ENCODE measurements around the gene KANSL1.

The KANSL1 gene

DNA sequence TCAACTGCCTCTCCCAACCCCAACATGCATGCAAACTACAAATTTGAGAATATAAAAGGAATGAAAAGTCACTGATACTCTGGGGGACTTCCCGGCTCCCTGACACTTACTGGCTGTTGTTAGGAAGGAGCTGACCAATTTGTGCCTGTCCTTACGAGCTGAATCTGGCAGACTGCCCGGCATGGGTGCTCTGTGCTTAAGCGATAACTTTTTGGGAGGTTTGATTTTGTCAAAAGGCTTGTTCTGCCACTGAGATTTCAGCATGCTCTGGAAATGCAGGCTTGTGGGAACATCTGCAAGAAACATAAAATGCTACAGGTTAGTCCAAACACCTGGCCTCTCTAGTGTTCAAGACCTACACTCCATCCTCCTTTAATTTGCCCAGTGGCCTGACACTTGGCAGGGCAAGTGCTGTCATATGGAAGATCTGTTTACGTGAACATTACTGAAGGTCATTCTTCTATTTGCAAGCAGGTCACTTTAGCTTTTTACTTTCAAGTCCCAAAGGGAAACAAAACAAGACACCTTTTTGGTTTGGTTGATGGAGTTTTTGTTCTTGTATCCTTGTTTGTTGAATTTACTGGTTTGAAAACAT, 153.5 kb downstream of the KANSL1 start:
- DNase-seq (ENCODE audit: low read depth) = no peak

DNA sequence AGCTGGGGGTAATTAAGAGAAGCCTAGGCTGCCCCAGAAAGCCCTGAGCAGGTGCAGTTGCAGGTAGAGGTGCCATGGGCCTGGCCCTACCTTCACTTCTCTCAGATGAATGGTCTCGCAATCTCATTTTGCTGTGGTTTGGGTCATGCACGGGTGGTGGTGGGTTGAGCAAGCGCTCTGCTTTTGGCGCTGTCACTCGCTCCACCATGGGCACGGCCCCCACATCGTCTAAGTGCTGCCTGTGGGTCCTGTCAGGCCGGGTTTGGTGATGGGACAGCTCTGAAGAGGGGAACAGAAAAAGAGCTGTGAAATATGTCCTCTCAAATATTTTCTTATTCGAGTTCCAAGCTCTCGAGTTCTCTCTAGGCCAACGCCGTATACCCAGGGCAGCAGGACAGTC, 154.3 kb downstream of the KANSL1 start:
- no peak for DNase-seq (ENCODE audit: low read depth)

DNA sequence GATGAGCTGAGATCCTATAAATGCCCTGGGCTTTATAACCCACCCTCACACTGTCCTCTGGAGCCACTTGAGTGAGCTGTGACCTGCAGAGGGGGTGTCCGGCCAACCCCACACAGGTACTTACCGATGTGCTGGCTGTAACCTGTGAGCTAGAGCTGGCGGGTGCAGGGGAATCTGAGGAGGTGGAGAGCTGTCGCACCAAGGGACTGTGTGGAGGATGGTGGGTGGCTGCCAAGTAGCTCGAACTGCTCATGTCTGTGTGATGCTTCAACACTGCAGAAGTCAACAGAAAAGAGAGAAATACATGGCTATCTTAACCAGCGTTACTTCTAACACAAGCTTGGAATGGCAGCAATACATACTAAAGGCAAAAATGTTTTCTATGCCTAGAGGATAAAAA, 154.8 kb downstream of the KANSL1 start:
- no peak for DNase-seq (ENCODE audit: low read depth)

DNA sequence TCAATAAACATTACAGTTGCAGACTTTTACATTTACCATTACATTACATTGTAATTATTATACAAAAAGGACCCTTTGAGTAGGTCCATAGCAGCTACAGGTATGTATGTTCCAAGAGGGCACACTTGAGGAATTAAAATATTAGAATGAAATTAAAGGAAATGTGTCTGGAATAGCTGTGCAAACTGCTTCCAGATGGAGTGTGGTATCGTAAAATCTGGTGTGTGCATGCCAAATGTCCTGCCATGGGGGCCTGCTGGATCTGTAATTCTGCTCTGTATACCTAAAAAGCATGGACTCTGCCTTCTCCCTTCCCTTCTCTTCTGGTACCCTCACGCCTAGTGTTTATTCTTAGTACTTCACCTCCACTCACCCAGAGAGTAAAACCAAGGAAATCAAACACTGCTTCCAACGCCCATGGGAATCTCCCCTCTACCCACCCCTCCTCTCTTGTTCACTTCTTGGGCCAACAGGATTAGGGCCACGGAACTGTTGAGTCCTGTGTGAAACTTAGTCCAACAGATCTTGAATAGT, 155.4 kb downstream of the KANSL1 start:
- no peak for DNase-seq (ENCODE audit: low read depth)

DNA sequence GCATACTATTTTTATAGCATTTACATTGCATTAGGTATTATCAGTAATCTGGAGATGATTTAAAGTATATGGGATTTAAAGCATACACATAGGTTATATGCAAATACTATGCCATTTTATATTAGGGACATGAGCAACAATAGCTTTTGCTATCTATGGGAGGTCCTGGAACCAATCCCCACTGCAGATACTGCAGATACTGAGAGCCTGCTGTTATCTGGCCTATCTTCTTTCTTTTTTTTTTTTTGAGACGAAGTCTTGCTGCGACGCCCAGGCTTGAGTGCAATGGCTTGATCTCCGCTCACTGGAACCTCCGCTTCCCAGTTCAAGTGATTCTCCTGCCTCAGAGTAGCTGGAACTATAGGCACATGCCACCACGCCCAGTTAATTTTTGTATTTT, 156.7 kb downstream of the KANSL1 start:
- DNase-seq (ENCODE audit: low read depth) = no peak

DNA sequence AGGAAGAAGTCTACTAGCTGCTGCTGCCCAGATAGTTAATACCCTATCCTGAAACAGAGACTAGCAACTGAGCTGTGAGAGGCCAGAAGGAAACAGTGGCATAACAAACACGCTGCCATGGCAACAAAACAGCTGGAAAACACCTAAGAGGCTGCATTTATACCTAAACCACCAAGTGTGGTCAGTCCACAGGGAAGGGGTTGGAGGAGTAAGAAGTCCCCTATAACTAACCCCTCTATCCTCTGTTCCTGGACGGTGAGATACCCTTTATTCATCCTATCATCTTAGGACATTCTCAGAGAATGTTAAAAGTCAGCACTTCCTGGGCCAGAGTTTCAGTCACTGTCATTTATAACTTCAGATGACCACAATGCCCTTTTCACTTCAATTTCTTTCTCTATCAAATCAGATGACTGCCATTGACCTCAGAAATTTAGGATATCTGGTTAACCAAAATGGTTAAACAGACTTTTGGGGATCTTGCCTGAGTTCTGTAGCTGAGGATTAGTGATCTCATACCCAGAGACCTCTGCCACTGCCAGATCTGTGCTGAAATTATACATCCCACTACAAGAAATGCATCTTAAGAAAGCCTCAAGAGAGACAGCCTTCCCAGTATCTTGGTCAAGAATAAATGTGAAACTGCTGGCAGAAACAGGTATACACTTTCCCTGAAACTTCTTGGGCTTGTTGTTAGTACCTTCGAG, 158.0 kb downstream of the KANSL1 start:
- no peak for DNase-seq (ENCODE audit: low read depth)

DNA sequence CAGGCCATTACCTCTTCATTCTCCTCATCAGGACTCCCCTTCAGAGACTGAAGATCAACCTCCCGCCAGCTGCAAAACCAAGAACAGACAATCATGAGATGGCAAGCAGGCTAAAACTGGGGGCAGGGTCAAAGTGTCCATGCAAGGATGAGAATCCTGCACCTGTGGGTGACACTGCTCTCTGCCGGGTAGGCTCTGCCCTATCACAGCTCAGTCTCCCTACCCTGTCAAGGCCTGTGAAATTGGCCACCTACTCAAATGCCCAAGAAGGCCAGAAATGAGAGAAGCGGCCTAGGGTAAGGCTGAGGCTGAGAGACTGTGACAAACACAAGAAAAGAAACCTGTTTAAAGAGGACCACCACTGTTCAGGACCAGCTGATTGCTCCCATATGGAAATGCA, 159.8 kb downstream of the KANSL1 start:
- no peak for DNase-seq (ENCODE audit: low read depth)

DNA sequence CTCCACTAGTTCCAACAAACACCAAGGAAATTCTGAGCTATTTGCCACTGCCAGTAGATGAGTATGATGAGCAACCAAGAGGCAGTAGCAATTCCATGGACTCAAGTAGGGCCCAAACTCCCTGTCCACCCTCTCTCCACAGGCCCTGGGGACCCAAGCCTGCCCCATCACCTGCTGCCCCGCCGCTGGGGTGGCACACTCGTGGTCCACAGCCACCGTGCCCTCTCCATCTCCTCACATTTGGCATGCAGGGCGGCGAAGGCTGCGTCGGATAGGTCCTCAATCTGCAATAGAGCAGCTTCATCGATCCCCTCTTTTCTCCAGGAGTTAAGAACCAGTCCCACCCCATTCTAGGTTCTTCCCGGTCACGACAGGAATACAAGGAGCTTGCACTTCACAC, 160.3 kb downstream of the KANSL1 start:
- no peak for DNase-seq (ENCODE audit: low read depth)

DNA sequence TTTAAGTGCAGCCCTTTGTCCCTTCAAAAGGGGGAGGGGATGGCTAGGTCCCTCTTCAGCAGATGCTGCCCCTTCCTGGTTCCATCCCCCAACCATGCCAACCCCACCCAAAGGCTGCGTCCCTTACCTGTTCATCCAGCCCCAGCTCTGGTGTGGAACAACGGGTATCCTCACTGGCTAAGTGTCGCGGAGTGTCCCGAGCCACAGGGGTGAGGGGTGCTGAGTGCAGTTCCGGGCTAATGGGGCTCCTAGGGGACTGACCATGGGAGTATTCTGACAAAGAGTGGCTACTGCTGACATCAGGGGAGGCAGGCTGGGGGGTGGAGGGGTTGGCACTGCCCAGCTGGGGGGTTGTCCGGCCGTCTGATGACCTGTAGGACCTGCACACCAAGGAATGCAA, 161.3 kb downstream of the KANSL1 start:
- no peak for DNase-seq (ENCODE audit: low read depth)

DNA sequence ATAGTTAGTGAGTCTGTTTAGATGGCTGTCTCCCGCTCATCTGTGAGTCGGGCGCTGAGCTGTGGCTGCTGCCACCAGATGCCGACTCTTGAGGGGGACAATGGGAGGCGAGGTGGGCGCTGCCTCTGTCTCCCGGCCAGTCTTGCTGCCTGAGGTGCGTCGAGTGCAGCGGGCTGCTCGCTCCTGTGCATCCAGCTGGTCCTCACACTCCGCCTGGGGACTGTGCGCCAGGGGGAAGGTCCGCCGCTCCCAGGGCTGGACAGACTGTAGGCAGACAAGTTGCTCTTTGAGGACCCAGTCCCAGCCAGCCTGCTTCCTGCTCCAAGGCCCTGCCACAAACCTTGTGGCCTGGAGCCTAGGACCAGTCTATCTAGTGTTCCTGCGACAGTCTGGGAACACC, 161.8 kb downstream of the KANSL1 start:
- DNase-seq (ENCODE audit: low read depth) = no peak

DNA sequence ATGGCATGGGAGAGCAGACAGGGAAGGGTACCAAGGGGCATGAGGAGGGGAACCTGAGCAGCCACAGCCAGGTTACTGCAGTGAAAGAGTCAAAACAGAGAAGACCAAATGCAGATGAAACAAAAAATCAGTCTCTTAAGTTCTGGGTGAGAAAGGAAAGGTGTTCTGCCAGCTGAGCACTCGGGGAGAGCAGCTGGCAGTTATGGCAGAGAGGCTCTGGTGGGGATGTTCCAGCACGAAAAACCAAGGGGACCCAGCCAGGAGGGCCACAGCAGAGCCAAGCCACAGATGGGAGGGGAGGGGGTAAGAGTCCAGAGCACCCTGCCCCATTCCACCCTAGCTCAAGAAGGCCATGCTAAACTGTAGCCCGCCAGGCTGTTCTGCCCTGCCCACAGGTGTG, 162.5 kb downstream of the KANSL1 start:
- no peak for DNase-seq (ENCODE audit: low read depth)

DNA sequence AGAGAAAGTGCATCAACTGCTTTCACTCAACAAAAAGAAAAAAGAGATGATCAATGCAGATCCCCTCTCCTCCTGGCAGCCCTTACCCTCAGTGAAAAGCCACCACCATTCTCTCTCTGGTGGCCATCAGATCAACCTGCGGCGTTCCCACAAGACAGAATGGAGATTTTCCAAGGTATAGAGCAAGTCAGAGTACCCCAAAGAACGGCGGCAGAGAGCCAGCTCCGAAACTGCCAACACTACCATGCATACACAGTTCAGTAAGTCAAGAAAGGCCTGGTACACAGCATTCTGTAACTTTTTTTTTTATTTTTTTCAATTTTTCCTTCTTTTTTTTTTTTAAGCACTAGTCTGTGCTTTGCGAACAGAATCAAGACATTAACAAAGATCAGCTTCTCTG, 163.6 kb downstream of the KANSL1 start:
- no peak for DNase-seq (ENCODE audit: low read depth)

DNA sequence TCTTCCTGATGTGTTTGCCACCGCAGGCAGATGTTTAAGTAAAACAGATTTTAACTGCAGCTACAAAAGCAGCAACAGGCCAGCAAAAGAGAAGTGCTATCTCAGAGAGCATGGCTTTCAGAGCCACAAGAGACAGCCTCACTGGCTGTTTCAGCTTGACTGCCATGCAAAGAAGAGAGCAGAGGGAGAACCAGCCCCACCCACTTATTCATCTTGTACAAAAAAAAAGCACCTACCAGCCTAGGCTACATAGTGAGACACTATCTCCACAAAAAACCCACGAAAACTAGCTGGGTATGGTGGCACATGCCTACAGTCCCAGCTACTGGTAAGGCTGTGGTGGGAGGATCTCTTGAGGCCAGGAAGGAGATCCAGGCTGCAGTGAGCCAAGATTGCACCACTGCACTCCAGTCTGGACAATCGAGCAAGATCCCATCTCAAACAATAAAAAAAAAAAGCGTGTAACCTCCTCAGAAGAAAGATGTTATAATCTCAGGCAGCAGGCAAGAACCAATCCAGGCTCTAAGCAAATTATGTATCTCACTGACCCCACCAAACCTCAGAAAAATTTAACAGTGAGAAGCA, 164.2 kb downstream of the KANSL1 start:
- DNase-seq (ENCODE audit: low read depth) = no peak

DNA sequence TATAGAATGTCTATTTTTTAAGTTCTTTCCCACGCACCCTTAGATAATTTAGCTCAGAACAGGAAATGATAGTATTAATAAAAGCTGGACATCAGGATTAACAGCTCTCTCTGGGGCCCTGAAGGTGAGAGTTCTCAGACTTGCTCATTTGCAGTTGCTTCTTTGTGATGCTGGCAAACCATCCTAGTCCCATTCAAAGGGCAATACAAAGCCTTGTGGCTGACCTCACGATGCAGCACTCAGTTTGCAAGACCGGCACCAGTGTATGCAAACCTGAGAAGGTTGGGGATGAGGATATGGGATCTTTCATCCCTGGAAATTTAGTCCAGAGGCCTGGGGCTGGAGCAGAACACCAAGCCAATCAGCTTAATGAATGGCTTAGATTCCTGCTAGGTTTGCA, 164.9 kb downstream of the KANSL1 start:
- no peak for DNase-seq (ENCODE audit: low read depth)

DNA sequence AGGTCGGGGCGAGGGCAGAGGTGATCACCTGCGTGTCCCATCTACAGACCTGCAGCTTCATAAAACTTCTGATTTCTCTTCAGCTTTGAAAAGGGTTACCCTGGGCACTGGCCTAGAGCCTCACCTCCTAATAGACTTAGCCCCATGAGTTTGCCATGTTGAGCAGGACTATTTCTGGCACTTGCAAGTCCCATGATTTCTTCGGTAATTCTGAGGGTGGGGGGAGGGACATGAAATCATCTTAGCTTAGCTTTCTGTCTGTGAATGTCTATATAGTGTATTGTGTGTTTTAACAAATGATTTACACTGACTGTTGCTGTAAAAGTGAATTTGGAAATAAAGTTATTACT, 165.3 kb downstream of the KANSL1 start:
- DNase-seq (ENCODE audit: low read depth) = no peak

DNA sequence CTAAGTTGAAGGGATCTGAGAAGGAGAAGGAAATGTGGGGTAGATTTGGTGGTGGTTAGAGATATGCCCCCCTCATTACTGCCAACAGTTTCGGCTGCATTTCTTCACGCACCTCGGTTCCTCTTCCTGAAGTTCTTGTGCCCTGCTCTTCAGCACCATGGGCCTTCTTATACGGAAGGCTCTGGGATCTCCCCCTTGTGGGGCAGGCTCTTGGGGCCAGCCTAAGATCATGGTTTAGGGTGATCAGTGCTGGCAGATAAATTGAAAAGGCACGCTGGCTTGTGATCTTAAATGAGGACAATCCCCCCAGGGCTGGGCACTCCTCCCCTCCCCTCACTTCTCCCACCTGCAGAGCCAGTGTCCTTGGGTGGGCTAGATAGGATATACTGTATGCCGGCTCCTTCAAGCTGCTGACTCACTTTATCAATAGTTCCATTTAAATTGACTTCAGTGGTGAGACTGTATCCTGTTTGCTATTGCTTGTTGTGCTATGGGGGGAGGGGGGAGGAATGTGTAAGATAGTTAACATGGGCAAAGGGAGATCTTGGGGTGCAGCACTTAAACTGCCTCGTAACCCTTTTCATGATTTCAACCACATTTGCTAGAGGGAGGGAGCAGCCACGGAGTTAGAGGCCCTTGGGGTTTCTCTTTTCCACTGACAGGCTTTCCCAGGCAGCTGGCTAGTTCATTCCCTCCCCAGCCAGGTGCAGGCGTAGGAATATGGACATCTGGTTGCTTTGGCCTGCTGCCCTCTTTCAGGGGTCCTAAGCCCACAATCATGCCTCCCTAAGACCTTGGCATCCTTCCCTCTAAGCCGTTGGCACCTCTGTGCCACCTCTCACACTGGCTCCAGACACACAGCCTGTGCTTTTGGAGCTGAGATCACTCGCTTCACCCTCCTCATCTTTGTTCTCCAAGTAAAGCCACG, 165.9 kb downstream of the KANSL1 start:
- DNase-seq (ENCODE audit: low read depth) = no peak

DNA sequence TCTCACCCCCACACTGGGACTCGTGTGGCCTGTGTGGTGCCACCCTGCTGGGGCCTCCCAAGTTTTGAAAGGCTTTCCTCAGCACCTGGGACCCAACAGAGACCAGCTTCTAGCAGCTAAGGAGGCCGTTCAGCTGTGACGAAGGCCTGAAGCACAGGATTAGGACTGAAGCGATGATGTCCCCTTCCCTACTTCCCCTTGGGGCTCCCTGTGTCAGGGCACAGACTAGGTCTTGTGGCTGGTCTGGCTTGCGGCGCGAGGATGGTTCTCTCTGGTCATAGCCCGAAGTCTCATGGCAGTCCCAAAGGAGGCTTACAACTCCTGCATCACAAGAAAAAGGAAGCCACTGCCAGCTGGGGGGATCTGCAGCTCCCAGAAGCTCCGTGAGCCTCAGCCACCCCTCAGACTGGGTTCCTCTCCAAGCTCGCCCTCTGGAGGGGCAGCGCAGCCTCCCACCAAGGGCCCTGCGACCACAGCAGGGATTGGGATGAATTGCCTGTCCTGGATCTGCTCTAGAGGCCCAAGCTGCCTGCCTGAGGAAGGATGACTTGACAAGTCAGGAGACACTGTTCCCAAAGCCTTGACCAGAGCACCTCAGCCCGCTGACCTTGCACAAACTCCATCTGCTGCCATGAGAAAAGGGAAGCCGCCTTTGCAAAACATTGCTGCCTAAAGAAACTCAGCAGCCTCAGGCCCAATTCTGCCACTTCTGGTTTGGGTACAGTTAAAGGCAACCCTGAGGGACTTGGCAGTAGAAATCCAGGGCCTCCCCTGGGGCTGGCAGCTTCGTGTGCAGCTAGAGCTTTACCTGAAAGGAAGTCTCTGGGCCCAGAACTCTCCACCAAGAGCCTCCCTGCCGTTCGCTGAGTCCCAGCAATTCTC, 166.8 kb downstream of the KANSL1 start:
- no peak for DNase-seq (ENCODE audit: low read depth)

DNA sequence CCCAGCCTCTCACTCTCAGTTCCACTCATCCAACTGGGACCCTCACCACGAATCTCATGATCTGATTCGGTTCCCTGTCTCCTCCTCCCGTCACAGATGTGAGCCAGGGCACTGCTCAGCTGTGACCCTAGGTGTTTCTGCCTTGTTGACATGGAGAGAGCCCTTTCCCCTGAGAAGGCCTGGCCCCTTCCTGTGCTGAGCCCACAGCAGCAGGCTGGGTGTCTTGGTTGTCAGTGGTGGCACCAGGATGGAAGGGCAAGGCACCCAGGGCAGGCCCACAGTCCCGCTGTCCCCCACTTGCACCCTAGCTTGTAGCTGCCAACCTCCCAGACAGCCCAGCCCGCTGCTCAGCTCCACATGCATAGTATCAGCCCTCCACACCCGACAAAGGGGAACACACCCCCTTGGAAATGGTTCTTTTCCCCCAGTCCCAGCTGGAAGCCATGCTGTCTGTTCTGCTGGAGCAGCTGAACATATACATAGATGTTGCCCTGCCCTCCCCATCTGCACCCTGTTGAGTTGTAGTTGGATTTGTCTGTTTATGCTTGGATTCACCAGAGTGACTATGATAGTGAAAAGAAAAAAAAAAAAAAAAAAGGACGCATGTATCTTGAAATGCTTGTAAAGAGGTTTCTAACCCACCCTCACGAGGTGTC, 167.6 kb downstream of the KANSL1 start:
- no peak for DNase-seq (ENCODE audit: low read depth)

DNA sequence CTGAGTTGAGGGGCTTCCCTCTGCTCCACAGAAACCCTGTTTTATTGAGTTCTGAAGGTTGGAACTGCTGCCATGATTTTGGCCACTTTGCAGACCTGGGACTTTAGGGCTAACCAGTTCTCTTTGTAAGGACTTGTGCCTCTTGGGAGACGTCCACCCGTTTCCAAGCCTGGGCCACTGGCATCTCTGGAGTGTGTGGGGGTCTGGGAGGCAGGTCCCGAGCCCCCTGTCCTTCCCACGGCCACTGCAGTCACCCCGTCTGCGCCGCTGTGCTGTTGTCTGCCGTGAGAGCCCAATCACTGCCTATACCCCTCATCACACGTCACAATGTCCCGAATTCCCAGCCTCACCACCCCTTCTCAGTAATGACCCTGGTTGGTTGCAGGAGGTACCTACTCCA, 168.2 kb downstream of the KANSL1 start:
- no peak for DNase-seq (ENCODE audit: low read depth)

DNA sequence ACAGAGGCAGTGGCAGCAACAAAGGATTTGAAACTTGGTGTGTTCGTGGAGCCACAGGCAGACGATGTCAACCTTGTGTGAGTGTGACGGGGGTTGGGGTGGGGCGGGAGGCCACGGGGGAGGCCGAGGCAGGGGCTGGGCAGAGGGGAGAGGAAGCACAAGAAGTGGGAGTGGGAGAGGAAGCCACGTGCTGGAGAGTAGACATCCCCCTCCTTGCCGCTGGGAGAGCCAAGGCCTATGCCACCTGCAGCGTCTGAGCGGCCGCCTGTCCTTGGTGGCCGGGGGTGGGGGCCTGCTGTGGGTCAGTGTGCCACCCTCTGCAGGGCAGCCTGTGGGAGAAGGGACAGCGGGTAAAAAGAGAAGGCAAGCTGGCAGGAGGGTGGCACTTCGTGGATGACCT, 168.6 kb downstream of the KANSL1 start:
- DNase-seq (ENCODE audit: low read depth) = no peak

DNA sequence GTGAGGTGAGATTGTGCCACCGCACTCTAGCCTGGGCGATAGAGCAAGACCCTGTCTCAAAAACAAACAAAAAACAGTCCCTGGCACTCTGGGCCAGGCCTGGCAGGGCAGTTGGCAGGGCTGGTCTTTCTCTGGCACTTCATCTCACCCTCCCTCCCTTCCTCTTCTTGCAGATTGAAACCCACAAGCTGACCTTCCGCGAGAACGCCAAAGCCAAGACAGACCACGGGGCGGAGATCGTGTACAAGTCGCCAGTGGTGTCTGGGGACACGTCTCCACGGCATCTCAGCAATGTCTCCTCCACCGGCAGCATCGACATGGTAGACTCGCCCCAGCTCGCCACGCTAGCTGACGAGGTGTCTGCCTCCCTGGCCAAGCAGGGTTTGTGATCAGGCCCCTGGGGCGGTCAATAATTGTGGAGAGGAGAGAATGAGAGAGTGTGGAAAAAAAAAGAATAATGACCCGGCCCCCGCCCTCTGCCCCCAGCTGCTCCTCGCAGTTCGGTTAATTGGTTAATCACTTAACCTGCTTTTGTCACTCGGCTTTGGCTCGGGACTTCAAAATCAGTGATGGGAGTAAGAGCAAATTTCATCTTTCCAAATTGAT, 169.3 kb downstream of the KANSL1 start:
- DNase-seq (ENCODE audit: low read depth) = no peak

All from fibroblast of gingiva (primary cell).